Measurements from ENCODE around the gene VAC14. TPM values are rescaled to one million over a fixed set of nuclear protein-coding genes. Genes with fewer than 3 reads are reported as not detected.

VAC14 gene
- total RNA-seq, 1 donor from 2014 or later: 11.3 TPM

GRCh38 chr16:70764632-70765031, 36.3 kb downstream of the VAC14 start:
- no peak for DNase-seq (ENCODE audit: low spot score)

GRCh38 chr16:70760221-70760620, 40.7 kb downstream of the VAC14 start:
- no peak for DNase-seq (ENCODE audit: low spot score)

GRCh38 chr16:70759666-70760065, 41.3 kb downstream of the VAC14 start:
- no peak for DNase-seq (ENCODE audit: low spot score)

GRCh38 chr16:70758786-70759185, 42.2 kb downstream of the VAC14 start:
- DNase-seq (ENCODE audit: low spot score): no peak

- peak; percentile 20 for DNase-seq (ENCODE audit: low spot score)
Observed at GRCh38 chr16:70757183-70757582, 43.8 kb downstream of the VAC14 start.

- DNase-seq (ENCODE audit: low spot score): no peak
Observed at GRCh38 chr16:70756071-70756470, 44.9 kb downstream of the VAC14 start.

GRCh38 chr16:70754851-70755600, 45.9 kb downstream of the VAC14 start:
- no peak for DNase-seq (ENCODE audit: low spot score)

GRCh38 chr16:70754371-70754770, 46.6 kb downstream of the VAC14 start:
- no peak for DNase-seq (ENCODE audit: low spot score)

- DNase-seq (ENCODE audit: low spot score): no peak
Observed at GRCh38 chr16:70753694-70754325, 47.1 kb downstream of the VAC14 start.

- no peak for DNase-seq (ENCODE audit: low spot score)
Observed at GRCh38 chr16:70753228-70753627, 47.7 kb downstream of the VAC14 start.

- no peak for DNase-seq (ENCODE audit: low spot score)
Observed at GRCh38 chr16:70752426-70752825, 48.5 kb downstream of the VAC14 start.

- DNase-seq (ENCODE audit: low spot score): no peak
Observed at GRCh38 chr16:70751593-70751992, 49.4 kb downstream of the VAC14 start.

- DNase-seq (ENCODE audit: low spot score): peak; percentile 73
Observed at GRCh38 chr16:70750893-70751467, 50.0 kb downstream of the VAC14 start.

GRCh38 chr16:70749681-70750601, 51.0 kb downstream of the VAC14 start:
- DNase-seq (ENCODE audit: low spot score): no peak

GRCh38 chr16:70749006-70749678, 51.8 kb downstream of the VAC14 start:
- DNase-seq (ENCODE audit: low spot score): no peak

GRCh38 chr16:70747703-70748631, 53.0 kb downstream of the VAC14 start:
- DNase-seq (ENCODE audit: low spot score): no peak

- DNase-seq (ENCODE audit: low spot score): peak; percentile 47
Observed at GRCh38 chr16:70746708-70747424, 54.1 kb downstream of the VAC14 start.

- DNase-seq (ENCODE audit: low spot score): no peak
Observed at GRCh38 chr16:70746040-70746707, 54.8 kb downstream of the VAC14 start.

GRCh38 chr16:70745536-70746025, 55.4 kb downstream of the VAC14 start:
- no peak for DNase-seq (ENCODE audit: low spot score)

All from umbilical cord (tissue), 2 donors.